Measurements from ENCODE around the gene GSG1L.

- TF ChIP-seq CTCF (IDR thresholded peaks at IDR 0.05; ENCODE audit: insufficient read depth, low read length) (no peak), GABPA (IDR thresholded peaks at IDR 0.05; ENCODE audit: low read depth) (no peak)
Measured at GRCh38 chr16:28068976-28069375, 5.5 kb upstream of the GSG1L start.

All from HL-60 (cell line).